ENCODE measurements around the gene INPP4B.

Gene INPP4B

GRCh38 chr4:142331132-142331531 is 515.0 kb downstream of the INPP4B start:
- Histone ChIP-seq H3K27me3 (ENCODE audit: control insufficient read depth, insufficient read depth, low read length) (no peaks in the 10 kb centered on the region), H3K9ac (no peak overlapping the region), H3K79me2 (no peaks in the 10 kb centered on the region), H3K27ac (peak overlapping the region; percentile 42), H3K36me3 (ENCODE audit: control insufficient read depth, insufficient read depth, low read length) (no peaks in the 10 kb centered on the region), H2AFZ (no peak overlapping the region), H3K4me2 (ENCODE audit: low read length) (no peak overlapping the region), H3K4me3 (ENCODE audit: low read depth, low read length) (no peak overlapping the region), H3K9me3 (ENCODE audit: control insufficient read depth, low read length) (no peaks in the 10 kb centered on the region), H3K4me1 (no peaks in the 10 kb centered on the region)
- TF ChIP-seq, protein P1, sequence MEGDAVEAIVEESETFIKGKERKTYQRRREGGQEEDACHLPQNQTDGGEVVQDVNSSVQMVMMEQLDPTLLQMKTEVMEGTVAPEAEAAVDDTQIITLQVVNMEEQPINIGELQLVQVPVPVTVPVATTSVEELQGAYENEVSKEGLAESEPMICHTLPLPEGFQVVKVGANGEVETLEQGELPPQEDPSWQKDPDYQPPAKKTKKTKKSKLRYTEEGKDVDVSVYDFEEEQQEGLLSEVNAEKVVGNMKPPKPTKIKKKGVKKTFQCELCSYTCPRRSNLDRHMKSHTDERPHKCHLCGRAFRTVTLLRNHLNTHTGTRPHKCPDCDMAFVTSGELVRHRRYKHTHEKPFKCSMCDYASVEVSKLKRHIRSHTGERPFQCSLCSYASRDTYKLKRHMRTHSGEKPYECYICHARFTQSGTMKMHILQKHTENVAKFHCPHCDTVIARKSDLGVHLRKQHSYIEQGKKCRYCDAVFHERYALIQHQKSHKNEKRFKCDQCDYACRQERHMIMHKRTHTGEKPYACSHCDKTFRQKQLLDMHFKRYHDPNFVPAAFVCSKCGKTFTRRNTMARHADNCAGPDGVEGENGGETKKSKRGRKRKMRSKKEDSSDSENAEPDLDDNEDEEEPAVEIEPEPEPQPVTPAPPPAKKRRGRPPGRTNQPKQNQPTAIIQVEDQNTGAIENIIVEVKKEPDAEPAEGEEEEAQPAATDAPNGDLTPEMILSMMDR (IDR thresholded peaks at IDR 0.05), result no peak

DNA sequence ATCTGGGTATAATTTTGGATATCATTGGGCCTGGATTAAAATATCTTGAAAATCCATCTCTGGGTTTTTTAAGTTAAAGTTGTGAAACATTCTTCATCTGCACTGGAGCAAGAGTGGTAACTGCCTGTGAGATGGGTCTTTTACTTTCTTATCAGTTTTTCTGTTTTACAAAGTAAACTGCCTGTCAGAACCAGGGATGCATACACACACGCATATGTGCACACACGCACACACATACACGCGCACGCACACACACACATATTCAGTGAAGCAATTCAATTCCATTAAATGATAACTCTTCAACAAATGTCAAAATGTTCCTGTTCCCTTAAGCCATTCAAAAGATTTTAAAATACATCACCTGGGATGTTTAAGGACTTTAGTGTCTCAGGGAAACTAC is 515.8 kb downstream of the INPP4B start:
- TF ChIP-seq, protein P1 (IDR thresholded peaks at IDR 0.05), result no peak
- Histone ChIP-seq H3K4me3 (ENCODE audit: low read depth, low read length) (no peak overlapping the region), H3K27me3 (ENCODE audit: control insufficient read depth, insufficient read depth, low read length) (no peaks in the 10 kb centered on the region), H2AFZ (no peak overlapping the region), H3K27ac (no peak overlapping the region), H3K4me2 (ENCODE audit: low read length) (no peak overlapping the region), H3K9me3 (ENCODE audit: control insufficient read depth, low read length) (no peaks in the 10 kb centered on the region), H3K36me3 (ENCODE audit: control insufficient read depth, insufficient read depth, low read length) (no peaks in the 10 kb centered on the region), H3K4me1 (no peaks in the 10 kb centered on the region), H3K79me2 (no peaks in the 10 kb centered on the region), H3K9ac (no peak overlapping the region)

DNA sequence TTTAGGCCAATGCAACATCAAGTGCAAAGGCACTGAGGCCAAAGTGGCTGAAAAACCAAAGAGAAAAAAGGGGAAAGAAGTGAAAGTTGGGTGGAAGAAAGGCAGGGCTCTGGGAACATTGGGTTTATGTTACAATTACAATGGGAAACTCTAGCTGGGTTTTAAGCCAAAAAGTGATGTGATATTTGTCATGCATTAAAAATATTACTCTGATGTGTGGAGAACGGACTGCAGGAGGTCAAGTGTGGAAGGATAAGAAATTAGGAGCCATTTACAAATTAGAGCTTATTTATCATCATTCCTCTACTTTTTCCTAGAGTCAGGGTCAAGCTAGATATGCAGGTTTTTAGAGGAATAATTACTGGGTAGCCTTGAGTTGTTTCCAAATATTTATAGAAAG is 516.8 kb downstream of the INPP4B start:
- Histone ChIP-seq H3K27ac (no peak overlapping the region), H3K79me2 (no peaks in the 10 kb centered on the region), H3K9me3 (ENCODE audit: control insufficient read depth, low read length) (no peaks in the 10 kb centered on the region), H3K27me3 (ENCODE audit: control insufficient read depth, insufficient read depth, low read length) (no peaks in the 10 kb centered on the region), H3K4me2 (ENCODE audit: low read length) (no peak overlapping the region), H3K4me3 (ENCODE audit: low read depth, low read length) (no peak overlapping the region), H3K36me3 (ENCODE audit: control insufficient read depth, insufficient read depth, low read length) (no peaks in the 10 kb centered on the region), H3K9ac (no peak overlapping the region), H2AFZ (no peak overlapping the region), H3K4me1 (no peaks in the 10 kb centered on the region)
- TF ChIP-seq, protein P1 (IDR thresholded peaks at IDR 0.05), result no peak

- Histone ChIP-seq H3K9me3 (ENCODE audit: control insufficient read depth, low read length) (no peaks in the 10 kb centered on the region), H3K9ac (no peak overlapping the region), H3K4me3 (ENCODE audit: low read depth, low read length) (no peak overlapping the region), H3K4me1 (no peaks in the 10 kb centered on the region), H3K79me2 (no peaks in the 10 kb centered on the region), H3K36me3 (ENCODE audit: control insufficient read depth, insufficient read depth, low read length) (no peaks in the 10 kb centered on the region), H3K4me2 (ENCODE audit: low read length) (no peak overlapping the region), H2AFZ (no peak overlapping the region), H3K27ac (no peak overlapping the region), H3K27me3 (ENCODE audit: control insufficient read depth, insufficient read depth, low read length) (no peaks in the 10 kb centered on the region)
- TF ChIP-seq, protein P1 (IDR thresholded peaks at IDR 0.05), result no peak
Measured at GRCh38 chr4:142326181-142326580, 519.9 kb downstream of the INPP4B start.

DNA sequence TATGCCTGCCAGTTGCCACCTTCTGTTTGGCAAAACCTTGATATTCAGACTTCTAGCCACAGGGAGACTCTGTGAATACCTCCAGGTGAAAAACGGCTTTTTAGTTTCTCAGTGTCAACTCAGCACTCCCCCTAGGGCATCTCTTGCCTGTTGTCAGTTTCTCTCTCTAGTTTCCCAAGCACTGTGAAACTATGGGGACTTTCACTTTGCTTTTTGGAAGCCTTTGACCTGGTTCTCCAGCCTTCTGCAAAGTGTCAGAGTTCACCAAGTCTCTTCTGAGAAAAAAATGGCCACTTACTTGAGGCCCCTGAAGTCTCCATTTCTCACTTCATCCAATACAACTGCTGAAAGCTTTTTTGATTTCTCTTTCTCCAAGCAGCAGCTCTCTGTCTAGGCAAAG is 521.5 kb downstream of the INPP4B start:
- no peak overlapping the region for H2AFZ ChIP-seq
- H3K36me3 ChIP-seq (ENCODE audit: control insufficient read depth, insufficient read depth, low read length), result no peaks in the 10 kb centered on the region
- no peak overlapping the region for H3K9ac ChIP-seq
- no peaks in the 10 kb centered on the region for H3K79me2 ChIP-seq
- TF ChIP-seq, protein P1 (IDR thresholded peaks at IDR 0.05), result no peak
- H3K4me1 ChIP-seq, result no peaks in the 10 kb centered on the region
- H3K27ac ChIP-seq, result no peak overlapping the region
- no peak overlapping the region for H3K4me3 ChIP-seq (ENCODE audit: low read depth, low read length)
- no peaks in the 10 kb centered on the region for H3K9me3 ChIP-seq (ENCODE audit: control insufficient read depth, low read length)
- H3K27me3 ChIP-seq (ENCODE audit: control insufficient read depth, insufficient read depth, low read length), result no peaks in the 10 kb centered on the region
- H3K4me2 ChIP-seq (ENCODE audit: low read length), result no peak overlapping the region

Measured in parathyroid adenoma (tissue), 2 donors.